WERI-Rb-1 (cell line): ENCODE results near the gene TGIF1.

Experiments used
- DNase-seq: peaks from one replicate; pipeline ENCODE4 v3.0.0-alpha.2; 2020
- H3K27ac ChIP-seq: fragments of 250-450 bp; sonication (Bioruptor Pico); 2 replicates; pipeline ENCODE4 v1.5.1; 2020; ENCODE audit warnings: mild to moderate bottlenecking, moderate library complexity
- H3K27me3 ChIP-seq: fragments of 250-450 bp; sonication (Bioruptor Pico); 2 replicates; pipeline ENCODE4 v1.5.1; 2021; ENCODE audit warnings: mild to moderate bottlenecking, low read depth, moderate library complexity; ENCODE audit not compliant: insufficient read depth, severe bottlenecking
- H3K36me3 ChIP-seq: fragments of 250-450 bp; sonication (Bioruptor Pico); 2 replicates; pipeline ENCODE4 v1.5.1; 2020; ENCODE audit warnings: mild to moderate bottlenecking, moderate library complexity
- H3K4me3 ChIP-seq: 2 replicates; pipeline ENCODE4 v1.5.1; 2011; ENCODE audit warnings: low read depth, mild to moderate bottlenecking, control low read depth, low read length
- H3K9me3 ChIP-seq: fragments of 250-450 bp; sonication (Bioruptor Pico); 2 replicates; pipeline ENCODE4 v1.5.1; 2021; ENCODE audit warnings: mild to moderate bottlenecking, moderate library complexity; ENCODE audit not compliant: severe bottlenecking
- TF ChIP-seq, protein P1 (sequence below): IDR thresholded peaks from 2 replicates; pipeline ENCODE4 v1.5.1; 2011; ENCODE audit warnings: low read depth, mild to moderate bottlenecking, control low read depth, inconsistent platforms, low read length

The TGIF1 gene

DNA sequence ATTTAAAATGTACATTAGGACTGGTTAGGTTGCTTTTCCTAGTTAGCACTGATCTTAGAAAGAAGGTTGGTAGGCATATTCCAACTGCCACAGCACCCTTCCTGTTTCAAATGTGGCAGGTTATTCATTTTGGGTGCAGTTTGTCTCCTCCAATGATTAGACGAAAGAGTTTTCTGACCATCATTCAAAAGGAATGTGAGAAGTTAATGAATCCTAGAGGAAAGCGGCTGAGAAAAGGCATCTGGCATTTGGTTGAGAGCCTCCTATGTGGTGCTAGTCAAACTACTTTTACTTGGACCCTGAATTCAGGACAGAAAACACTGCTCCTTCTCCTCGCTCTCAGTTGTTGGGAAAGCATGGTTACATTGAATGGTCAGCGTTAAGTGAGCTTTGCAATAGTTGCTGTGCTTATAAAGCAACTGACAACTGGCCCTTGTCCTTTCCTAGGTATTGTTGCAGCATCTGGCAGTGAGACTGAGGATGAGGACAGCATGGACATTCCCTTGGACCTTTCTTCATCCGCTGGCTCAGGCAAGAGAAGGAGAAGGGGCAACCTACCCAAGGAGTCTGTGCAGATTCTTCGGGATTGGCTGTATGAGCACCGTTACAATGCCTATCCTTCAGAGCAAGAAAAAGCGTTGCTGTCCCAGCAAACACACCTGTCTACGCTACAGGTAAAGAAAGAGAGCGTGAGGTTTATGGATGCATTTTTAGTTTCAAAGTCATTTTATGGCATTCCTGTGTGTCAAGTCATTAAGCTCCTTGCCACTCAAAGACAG, 6.1 kb downstream of the TGIF1 start:
- no peak for DNase-seq
- H3K9me3 ChIP-seq: no peaks in the 10 kb centered on the region
- no peak overlapping the region for H3K4me3 ChIP-seq
- H3K27ac ChIP-seq: no peak overlapping the region
- no peaks in the 10 kb centered on the region for H3K27me3 ChIP-seq
- TF ChIP-seq, protein P1, sequence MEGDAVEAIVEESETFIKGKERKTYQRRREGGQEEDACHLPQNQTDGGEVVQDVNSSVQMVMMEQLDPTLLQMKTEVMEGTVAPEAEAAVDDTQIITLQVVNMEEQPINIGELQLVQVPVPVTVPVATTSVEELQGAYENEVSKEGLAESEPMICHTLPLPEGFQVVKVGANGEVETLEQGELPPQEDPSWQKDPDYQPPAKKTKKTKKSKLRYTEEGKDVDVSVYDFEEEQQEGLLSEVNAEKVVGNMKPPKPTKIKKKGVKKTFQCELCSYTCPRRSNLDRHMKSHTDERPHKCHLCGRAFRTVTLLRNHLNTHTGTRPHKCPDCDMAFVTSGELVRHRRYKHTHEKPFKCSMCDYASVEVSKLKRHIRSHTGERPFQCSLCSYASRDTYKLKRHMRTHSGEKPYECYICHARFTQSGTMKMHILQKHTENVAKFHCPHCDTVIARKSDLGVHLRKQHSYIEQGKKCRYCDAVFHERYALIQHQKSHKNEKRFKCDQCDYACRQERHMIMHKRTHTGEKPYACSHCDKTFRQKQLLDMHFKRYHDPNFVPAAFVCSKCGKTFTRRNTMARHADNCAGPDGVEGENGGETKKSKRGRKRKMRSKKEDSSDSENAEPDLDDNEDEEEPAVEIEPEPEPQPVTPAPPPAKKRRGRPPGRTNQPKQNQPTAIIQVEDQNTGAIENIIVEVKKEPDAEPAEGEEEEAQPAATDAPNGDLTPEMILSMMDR: no peak
- H3K36me3 ChIP-seq: peaks cover 39% of the 10 kb centered on the region

DNA sequence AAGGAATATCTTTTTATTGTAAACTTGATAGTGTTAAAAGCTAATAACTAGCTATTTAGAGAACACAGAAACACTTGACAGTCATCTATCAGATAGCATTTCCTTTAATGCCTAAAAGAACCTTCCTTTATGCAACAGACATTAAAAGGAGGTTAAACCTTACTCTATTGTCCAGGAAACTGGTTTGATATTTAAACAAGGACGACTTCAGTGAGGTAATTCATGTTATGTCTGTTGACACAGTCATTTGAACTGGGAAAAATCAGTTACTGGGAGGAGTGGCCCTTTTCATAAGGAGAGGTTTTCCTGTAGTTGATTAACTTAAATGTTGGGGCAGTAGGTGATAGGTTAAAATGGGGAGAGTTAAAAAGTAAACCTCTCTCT, 6.7 kb downstream of the TGIF1 start:
- Histone ChIP-seq H3K36me3 (peaks cover 39% of the 10 kb centered on the region), H3K27me3 (no peaks in the 10 kb centered on the region), H3K9me3 (no peaks in the 10 kb centered on the region), H3K27ac (no peak overlapping the region), H3K4me3 (no peak overlapping the region)
- no peak for DNase-seq
- TF ChIP-seq, protein P1: no peak

DNA sequence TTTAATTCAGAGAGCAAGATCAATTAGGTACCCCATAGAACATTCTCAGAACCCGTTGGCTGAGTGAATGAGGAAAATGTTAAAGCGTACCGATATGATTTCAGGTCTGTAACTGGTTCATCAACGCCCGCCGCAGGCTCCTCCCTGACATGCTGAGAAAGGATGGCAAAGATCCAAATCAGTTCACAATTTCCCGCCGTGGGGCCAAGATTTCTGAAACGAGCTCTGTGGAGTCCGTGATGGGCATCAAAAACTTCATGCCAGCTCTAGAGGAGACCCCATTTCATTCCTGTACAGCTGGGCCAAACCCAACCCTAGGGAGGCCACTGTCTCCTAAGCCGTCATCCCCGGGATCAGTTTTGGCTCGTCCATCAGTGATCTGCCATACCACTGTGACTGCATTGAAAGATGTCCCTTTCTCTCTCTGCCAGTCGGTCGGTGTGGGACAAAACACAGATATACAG, 7.3 kb downstream of the TGIF1 start:
- Histone ChIP-seq H3K36me3 (peaks cover 39% of the 10 kb centered on the region), H3K4me3 (no peak overlapping the region), H3K27me3 (no peaks in the 10 kb centered on the region), H3K27ac (no peak overlapping the region), H3K9me3 (no peaks in the 10 kb centered on the region)
- TF ChIP-seq, protein P1: no peak
- DNase-seq: no peak

DNA sequence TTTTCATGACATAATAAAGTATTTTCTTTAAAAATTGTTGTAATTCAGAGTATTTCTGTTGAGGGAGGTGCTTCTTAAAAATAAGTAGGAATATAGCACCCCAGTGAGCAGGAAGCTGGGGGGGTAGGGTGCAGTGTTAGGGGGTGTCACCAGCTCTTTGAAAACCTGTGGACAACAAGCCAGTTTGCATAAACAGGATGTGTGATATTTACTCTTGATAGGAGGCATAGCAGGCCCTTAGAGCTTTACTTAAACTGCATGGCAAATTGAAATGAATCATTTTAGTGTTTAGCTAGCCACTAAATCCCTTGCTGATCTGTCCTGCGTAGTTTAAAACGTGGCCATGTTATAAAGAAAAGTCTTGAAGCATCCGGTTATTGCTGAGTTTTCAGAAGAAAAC, 8.4 kb downstream of the TGIF1 start:
- no peak overlapping the region for H3K27ac ChIP-seq

DNA sequence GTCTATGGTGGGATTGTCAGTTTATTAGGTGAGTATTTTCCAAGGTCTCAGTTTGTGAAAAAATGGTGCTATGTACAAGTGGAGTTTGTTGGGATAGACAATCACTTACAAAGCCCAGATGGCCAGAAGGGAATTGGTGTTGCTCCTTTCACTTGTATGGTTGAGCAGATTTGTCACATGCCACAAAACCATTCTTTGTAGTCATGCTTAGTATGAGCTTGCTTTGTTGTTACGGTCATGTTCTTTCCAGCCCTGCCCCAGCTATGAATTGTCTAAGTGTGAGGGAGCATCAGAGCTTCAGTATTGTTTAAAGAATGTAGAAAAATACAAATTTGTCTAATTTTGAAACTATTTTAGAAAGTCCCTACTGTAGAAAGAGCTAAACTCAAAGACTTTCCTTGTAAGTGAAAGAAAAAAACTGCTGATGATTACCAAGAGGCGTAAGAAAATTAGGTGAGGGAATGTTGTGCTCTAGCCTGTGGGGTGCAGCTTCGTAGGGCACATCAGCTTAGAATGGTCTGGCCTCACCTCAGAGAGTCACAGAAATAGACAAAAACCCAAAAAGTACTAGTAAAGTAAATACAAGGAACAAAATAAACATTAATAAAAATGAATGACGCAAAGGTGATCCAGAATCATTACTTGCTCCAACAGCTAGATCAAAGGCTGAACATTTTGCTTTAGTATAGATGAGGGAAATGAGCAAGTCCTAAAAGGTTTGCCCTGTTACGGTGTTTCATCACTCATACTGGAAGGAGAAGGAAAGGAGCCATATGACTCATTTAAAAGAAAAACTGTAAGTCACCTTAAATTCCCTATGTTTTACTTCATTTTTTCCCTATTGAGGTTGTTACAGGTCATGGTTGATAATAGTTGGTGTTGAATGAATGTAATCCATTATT, 9.2 kb downstream of the TGIF1 start:
- TF ChIP-seq, protein P1: no peak
- Histone ChIP-seq H3K27ac (no peak overlapping the region), H3K4me3 (no peak overlapping the region), H3K9me3 (no peaks in the 10 kb centered on the region), H3K36me3 (peaks cover 39% of the 10 kb centered on the region), H3K27me3 (no peaks in the 10 kb centered on the region)
- DNase-seq: no peak

More for the DNA sequence above, 8.4 kb downstream of the TGIF1 start:
- Histone ChIP-seq H3K9me3 (no peaks in the 10 kb centered on the region), H3K4me3 (no peak overlapping the region), H3K27me3 (no peaks in the 10 kb centered on the region), H3K36me3 (peaks cover 39% of the 10 kb centered on the region)
- no peak for DNase-seq
- TF ChIP-seq, protein P1: no peak
